Measurements from ENCODE around the gene NRSN2. TPM values are rescaled to one million over a fixed set of nuclear protein-coding genes. Genes with fewer than 3 reads are reported as not detected.

NRSN2 gene
- total and polyA plus RNA-seq, 2 donors (not counting 3 experiments of a cell fraction or from before 2014, with no cell fraction given): 36.9 to 64.1 TPM

DNA sequence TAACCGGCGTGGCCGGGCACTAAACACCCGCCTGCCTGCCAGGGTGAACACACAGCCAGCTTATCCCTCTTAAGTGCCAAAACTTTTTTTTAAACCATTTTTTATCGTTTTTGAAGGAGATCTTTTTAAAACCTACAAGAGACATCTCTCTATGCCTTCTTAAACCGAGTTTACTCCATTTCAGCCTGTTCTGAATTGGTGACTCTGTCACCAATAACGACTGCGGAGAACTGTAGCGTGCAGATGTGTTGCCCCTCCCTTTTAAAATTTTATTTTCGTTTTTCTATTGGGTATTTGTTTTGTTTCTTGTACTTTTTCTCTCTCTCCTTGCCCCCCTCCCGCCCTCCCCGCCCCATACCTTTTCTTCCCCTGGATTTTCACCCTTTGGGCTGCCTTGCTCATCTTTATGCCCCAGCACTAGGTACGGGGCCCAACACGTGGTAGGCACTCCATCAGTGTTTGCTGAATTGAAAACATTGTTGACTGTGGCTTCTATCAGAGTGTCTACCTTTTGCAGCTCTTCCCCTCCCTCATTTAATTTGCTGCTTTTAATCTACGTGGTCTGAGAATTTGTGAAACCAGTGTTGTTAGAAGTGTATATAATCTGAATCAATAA is 48.0 kb upstream of the NRSN2 start:
- Histone ChIP-seq H4K20me1 (replicated peaks; ENCODE audit: control insufficient read depth, extremely low read depth, insufficient read depth, low read length) (peaks cover 5% of the 10 kb centered on the region), H3K9me3 (replicated peaks; ENCODE audit: control insufficient read depth, insufficient read depth, low read length) (no peaks in the 10 kb centered on the region), H3K79me2 (ENCODE audit: control insufficient read depth, insufficient read depth, low read length) (peaks cover 38% of the 10 kb centered on the region), H3K27me3 (ENCODE audit: control insufficient read depth in 2 of 2, insufficient read depth in 2 of 2, low read length in 2 of 2) (no peaks in the 10 kb centered on the region), H3K4me3 (replicated peaks in 1 of 3; ENCODE audit: insufficient read depth in 1 of 3, low read depth in 1 of 3, low read length in 3 of 3) (peak overlapping the region; percentile 53 to 78 (median 63)), H3K9me1 (replicated peaks; ENCODE audit: control insufficient read depth, extremely low read depth, insufficient read depth, low read length) (no peaks in the 10 kb centered on the region), H2AFZ (ENCODE audit: low read depth, low read length) (no peak overlapping the region), H3K4me1 (ENCODE audit: control insufficient read depth, extremely low read depth, insufficient read depth, low read length) (peaks cover 32% of the 10 kb centered on the region), H3K27ac (ENCODE audit: insufficient read depth, low read depth, low read length) (no peak overlapping the region), H3K9ac (replicated peaks; ENCODE audit: extremely low read depth, insufficient read depth, low read length) (peak overlapping the region; percentile 96), H3K4me2 (ENCODE audit: insufficient read depth, low read length) (peak overlapping the region; percentile 96), H3K36me3 (ENCODE audit: control insufficient read depth in 2 of 2, extremely low read depth in 1 of 2, insufficient read depth in 2 of 2, low read length in 2 of 2) (no peaks in the 10 kb centered on the region)
- TF ChIP-seq, protein P1, sequence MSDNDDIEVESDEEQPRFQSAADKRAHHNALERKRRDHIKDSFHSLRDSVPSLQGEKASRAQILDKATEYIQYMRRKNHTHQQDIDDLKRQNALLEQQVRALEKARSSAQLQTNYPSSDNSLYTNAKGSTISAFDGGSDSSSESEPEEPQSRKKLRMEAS (IDR thresholded peaks at IDR 0.05; ENCODE audit: insufficient read depth, insufficient read length): peak; percentile 5
- no peak for TF ChIP-seq GATA2 (IDR thresholded peaks at IDR 0.05; ENCODE audit: insufficient read depth, insufficient read length, low read depth, low read length)
- FAIRE-seq (no peak), DNase-seq (ENCODE audit: low read depth, low spot score) (no peak)
- CTCF ChIA-PET: interaction anchor here (0.6 to 6.2 kb wide), 7 partner anchors 11 to 192 kb away, joined by 3 to 42 read pairs (median 5); partner anchors contain the start of gene SOX12
- dilution Hi-C loops (cut with MboI; ENCODE audit: extremely low pct_ligation_motif_present, low sequenced_read_pairs) (no loop called here), intact Hi-C loops (cut with micrococcal nuclease) (loop anchor here (1.0 kb wide), 1 partner anchor 9 kb away; the partner anchor contains the start of gene C20orf96)
- POLR2A ChIA-PET: interaction anchor here (1.0 to 2.5 kb wide), 4 partner anchors 11 to 28 kb away, joined by 4 to 8 read pairs (median 6); partner anchors contain the start of gene SOX12
- BruUV-seq (replicated peaks): no TSS peak

DNA sequence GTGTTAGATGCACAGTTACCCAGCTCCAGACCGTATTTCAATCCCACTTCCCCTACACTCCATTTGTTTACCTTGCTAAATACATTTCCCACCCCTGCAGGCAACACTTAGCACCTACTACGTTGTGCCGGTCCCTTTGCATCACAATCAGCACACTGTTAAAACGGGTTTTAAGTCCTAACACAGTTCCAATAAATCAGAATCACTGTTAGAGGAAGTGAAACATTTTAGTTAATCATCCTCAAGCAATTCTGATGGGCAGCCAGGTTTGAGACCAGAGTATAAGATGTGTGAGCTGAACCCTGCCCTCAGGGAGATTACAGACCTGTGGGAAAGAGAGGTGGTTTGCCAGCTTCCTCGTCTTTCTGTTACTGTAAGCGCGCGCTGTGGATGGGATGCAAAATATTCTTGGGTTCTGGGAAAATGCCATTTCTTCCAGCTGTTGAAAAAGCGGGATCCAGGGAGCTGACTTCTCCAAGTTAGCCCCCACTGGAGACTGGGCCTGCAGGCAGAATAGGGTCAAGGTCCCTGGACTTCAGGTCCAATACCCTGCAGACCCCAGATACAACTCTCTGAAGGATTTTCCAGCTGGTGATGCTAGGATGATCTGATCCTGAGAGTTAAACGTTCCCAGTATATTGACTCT is 46.4 kb upstream of the NRSN2 start:
- H3K27ac ChIP-seq (ENCODE audit: insufficient read depth, low read depth, low read length): no peak overlapping the region
- H3K4me2 ChIP-seq (ENCODE audit: insufficient read depth, low read length): peak overlapping the region; percentile 96
- CTCF ChIA-PET: interaction anchor here (1.0 to 6.2 kb wide), 7 partner anchors 10 to 42 kb away, joined by 3 to 42 read pairs (median 5); partner anchors contain the start of genes DEFB132 and SOX12
- TF ChIP-seq, protein P1 (IDR thresholded peaks at IDR 0.05; ENCODE audit: insufficient read depth, insufficient read length): no peak
- TF ChIP-seq, protein P2, sequence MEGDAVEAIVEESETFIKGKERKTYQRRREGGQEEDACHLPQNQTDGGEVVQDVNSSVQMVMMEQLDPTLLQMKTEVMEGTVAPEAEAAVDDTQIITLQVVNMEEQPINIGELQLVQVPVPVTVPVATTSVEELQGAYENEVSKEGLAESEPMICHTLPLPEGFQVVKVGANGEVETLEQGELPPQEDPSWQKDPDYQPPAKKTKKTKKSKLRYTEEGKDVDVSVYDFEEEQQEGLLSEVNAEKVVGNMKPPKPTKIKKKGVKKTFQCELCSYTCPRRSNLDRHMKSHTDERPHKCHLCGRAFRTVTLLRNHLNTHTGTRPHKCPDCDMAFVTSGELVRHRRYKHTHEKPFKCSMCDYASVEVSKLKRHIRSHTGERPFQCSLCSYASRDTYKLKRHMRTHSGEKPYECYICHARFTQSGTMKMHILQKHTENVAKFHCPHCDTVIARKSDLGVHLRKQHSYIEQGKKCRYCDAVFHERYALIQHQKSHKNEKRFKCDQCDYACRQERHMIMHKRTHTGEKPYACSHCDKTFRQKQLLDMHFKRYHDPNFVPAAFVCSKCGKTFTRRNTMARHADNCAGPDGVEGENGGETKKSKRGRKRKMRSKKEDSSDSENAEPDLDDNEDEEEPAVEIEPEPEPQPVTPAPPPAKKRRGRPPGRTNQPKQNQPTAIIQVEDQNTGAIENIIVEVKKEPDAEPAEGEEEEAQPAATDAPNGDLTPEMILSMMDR (IDR thresholded peaks at IDR 0.05; ENCODE audit: extremely low read depth in 1 of 2, insufficient read depth in 1 of 2, low read depth in 1 of 2, low read length in 2 of 2): no peak
- TF ChIP-seq POLR2AphosphoS5 (IDR thresholded peaks at IDR 0.05; ENCODE audit: insufficient read depth, low read depth, low read length): no peak
- TF ChIP-seq FOS (IDR thresholded peaks at IDR 0.05; ENCODE audit: borderline replicate concordance, insufficient read depth, low read length): no peak
- TF ChIP-seq GATA2 (IDR thresholded peaks at IDR 0.05; ENCODE audit: insufficient read depth, insufficient read length, low read depth, low read length): no peak
- TF ChIP-seq EZH2 (IDR thresholded peaks at IDR 0.05; ENCODE audit: borderline replicate concordance, low read depth, low read length, severe bottlenecking): no peak
- no peak for TF ChIP-seq MYC (IDR thresholded peaks at IDR 0.05; ENCODE audit: low read depth, low read length)
- TF ChIP-seq POLR2A (IDR thresholded peaks at IDR 0.05; ENCODE audit: low read depth, low read length): no peak
- TF ChIP-seq JUN (IDR thresholded peaks at IDR 0.05; ENCODE audit: borderline replicate concordance, insufficient read depth, insufficient read length, low read depth): no peak
- peak overlapping the region in 2 of 3 experiments; percentile 8 to 78 for H3K4me3 ChIP-seq (replicated peaks in 1 of 3; ENCODE audit: insufficient read depth in 1 of 3, low read depth in 1 of 3, low read length in 3 of 3)
- H3K4me1 ChIP-seq (ENCODE audit: control insufficient read depth, extremely low read depth, insufficient read depth, low read length): peaks cover 32% of the 10 kb centered on the region
- H3K9me3 ChIP-seq (replicated peaks; ENCODE audit: control insufficient read depth, insufficient read depth, low read length): no peaks in the 10 kb centered on the region
- no peak overlapping the region for H2AFZ ChIP-seq (ENCODE audit: low read depth, low read length)
- POLR2A ChIA-PET: interaction anchor here (1.1 to 2.5 kb wide), 2 partner anchors 23 to 24 kb away, joined by 3 to 8 read pairs; no protein-coding TSS in a partner anchor
- no peak for DNase-seq (ENCODE audit: low read depth, low spot score)
- H3K36me3 ChIP-seq (ENCODE audit: control insufficient read depth in 2 of 2, extremely low read depth in 1 of 2, insufficient read depth in 2 of 2, low read length in 2 of 2): no peaks in the 10 kb centered on the region
- BruUV-seq (replicated peaks): no TSS peak
- peak overlapping the region; percentile 14 for H3K9ac ChIP-seq (replicated peaks; ENCODE audit: extremely low read depth, insufficient read depth, low read length)
- peak; percentile 37 for FAIRE-seq
- peaks cover 5% of the 10 kb centered on the region for H4K20me1 ChIP-seq (replicated peaks; ENCODE audit: control insufficient read depth, extremely low read depth, insufficient read depth, low read length)
- intact Hi-C loops (cut with micrococcal nuclease) (no loop called here), dilution Hi-C loops (cut with MboI; ENCODE audit: extremely low pct_ligation_motif_present, low sequenced_read_pairs) (no loop called here)
- peaks cover 38% of the 10 kb centered on the region for H3K79me2 ChIP-seq (ENCODE audit: control insufficient read depth, insufficient read depth, low read length)
- no peaks in the 10 kb centered on the region for H3K27me3 ChIP-seq (ENCODE audit: control insufficient read depth in 2 of 2, insufficient read depth in 2 of 2, low read length in 2 of 2)
- H3K9me1 ChIP-seq (replicated peaks; ENCODE audit: control insufficient read depth, extremely low read depth, insufficient read depth, low read length): no peaks in the 10 kb centered on the region
